A549 (cell line): ENCODE data around the gene KCNQ1. TPM values are rescaled to one million over a fixed set of nuclear protein-coding genes. Genes with fewer than 3 reads are reported as not detected.

Experiments used
- ATAC-seq, 2 experiments: fragments of 200-7000 bp in 1 of 2; fragments of >200 bp in 1 of 2; cut with Nextera tagmentation in 1 of 2; cut with Tn5 transposase in 1 of 2; 3 replicates each; pipeline versions ENCODE4 v1.8.0 to v1.9.1; 2018 to 2020; ENCODE audit warnings: mild to moderate bottlenecking in 1 of 2, moderate library complexity in 1 of 2
- CTCF ChIA-PET: fragments of 300-600 bp; sonication (Branson Sonifier 250); formaldehyde crosslinking; extraction: SDS; loops from one replicate; lab custom pipeline; 2021; ENCODE audit warnings: antibody characterized with exemption, inconsistent platforms; lab: Yijun Ruan, JAX
- POLR2A ChIA-PET: fragments of 350-600 bp; formaldehyde crosslinking; extraction: SDS; loops from one replicate; lab custom pipeline; 2021; ENCODE audit warnings: antibody characterized with exemption, inconsistent platforms; lab: Yijun Ruan, JAX
- DNase-seq, 2 experiments: peaks; one replicate each; pipeline versions ENCODE4 v3.0.0 to v3.0.0-alpha.2; 2011 to 2016; ENCODE audit warnings: low read depth in 1 of 2, low spot score in 1 of 2
- FAIRE-seq: peaks from 2 replicates; lab custom pipeline; 2011; peaks lifted over from hg19 to GRCh38; lab: Jason Lieb, UNC
- H3K27ac ChIP-seq, 2 experiments: fragments of >200 bp; sonication (Bioruptor Twin); formaldehyde crosslinking; 3 replicates each; pipeline ENCODE4 v1.5.1; 2016 to 2017
- H3K4me1 ChIP-seq: fragments of >200 bp; sonication (Bioruptor Twin); formaldehyde crosslinking; 3 replicates; pipeline ENCODE4 v1.6.1; 2016
- H3K4me2 ChIP-seq: fragments of >200 bp; sonication (Bioruptor Twin); formaldehyde crosslinking; 3 replicates; pipeline ENCODE4 v1.6.1; 2016
- H3K4me3 ChIP-seq: fragments of >200 bp; sonication (Bioruptor Twin); formaldehyde crosslinking; 3 replicates; pipeline ENCODE4 v1.5.1; 2016
- H3K9me3 ChIP-seq: fragments of >200 bp; sonication (Bioruptor Twin); formaldehyde crosslinking; 3 replicates; pipeline ENCODE4 v1.6.1; 2016
- ATOH8 ChIP-seq: fragments of 250-450 bp; sonication (Bioruptor Pico); IDR thresholded peaks from 2 replicates; pipeline ENCODE4 v1.5.0; 2020; ENCODE audit warnings: low read depth, mild to moderate bottlenecking, moderate library complexity
- BCL3 ChIP-seq: fragments of >200 bp; sonication (Bioruptor Twin); formaldehyde crosslinking; IDR thresholded peaks from 3 replicates; pipeline ENCODE4 v1.6.1; 2016
- BHLHE40 ChIP-seq: IDR thresholded peaks from 2 replicates; pipeline ENCODE4 v1.6.1; 2012; ENCODE audit warnings: low read depth, low read length, inconsistent platforms
- CBX2 ChIP-seq: fragments of 200-600 bp; sonication (generic); IDR thresholded peaks from 2 replicates; pipeline ENCODE4 v1.6.1; 2016; ENCODE audit warnings: low read depth, mild to moderate bottlenecking, borderline replicate concordance
- CBX8 ChIP-seq: fragments of 200-600 bp; sonication (generic); IDR thresholded peaks from 2 replicates; pipeline ENCODE4 v1.6.1; 2016
- CTCF ChIP-seq: fragments of >200 bp; sonication (Bioruptor Twin); formaldehyde crosslinking; IDR thresholded peaks from 3 replicates; pipeline ENCODE4 v1.5.1; 2016
- EP300 ChIP-seq, 2 experiments: fragments of >200 bp; sonication (Bioruptor Twin); formaldehyde crosslinking; IDR thresholded peaks; 2 replicates in 1 of 2; 3 replicates in 1 of 2; pipeline ENCODE4 v1.6.1; 2016 to 2017
- FOSB ChIP-seq: fragments of 250-450 bp; sonication (Bioruptor Pico); IDR thresholded peaks from 2 replicates; pipeline ENCODE4 v1.5.0; 2020; ENCODE audit warnings: mild to moderate bottlenecking, moderate library complexity
- GATA3 ChIP-seq: IDR thresholded peaks from 2 replicates; pipeline ENCODE4 v1.6.1; 2012; ENCODE audit warnings: borderline replicate concordance
- HEYL ChIP-seq: fragments of 250-450 bp; sonication (Bioruptor Pico); IDR thresholded peaks from 2 replicates; pipeline ENCODE4 v1.8.0; 2021; ENCODE audit warnings: mild to moderate bottlenecking, moderate library complexity
- HOXB5 ChIP-seq: fragments of 250-450 bp; sonication (Bioruptor Pico); IDR thresholded peaks from 2 replicates; pipeline ENCODE4 v1.5.0; 2020; ENCODE audit warnings: mild to moderate bottlenecking, moderate library complexity
- JUNB ChIP-seq: fragments of >200 bp; sonication (Bioruptor Twin); formaldehyde crosslinking; IDR thresholded peaks from 2 replicates; pipeline ENCODE4 v1.6.1; 2016
- KDM1A ChIP-seq: fragments of 200-600 bp; sonication (generic); IDR thresholded peaks from 2 replicates; pipeline ENCODE4 v1.6.1; 2016; ENCODE audit warnings: low read depth, mild to moderate bottlenecking
- KDM5A ChIP-seq: fragments of 200-600 bp; sonication (generic); IDR thresholded peaks from 2 replicates; pipeline ENCODE4 v1.6.1; 2016; ENCODE audit warnings: antibody characterized with exemption, mild to moderate bottlenecking
- MAFK ChIP-seq: fragments of 450-650 bp; IDR thresholded peaks from 2 replicates; pipeline ENCODE4 v1.6.1; 2014; ENCODE audit not compliant: partially characterized antibody
- MYC ChIP-seq: IDR thresholded peaks from 2 replicates; pipeline ENCODE4 v1.6.1; 2012; ENCODE audit warnings: mild to moderate bottlenecking, inconsistent platforms, low read length, improper control_type of control experiment, borderline replicate concordance
- NR3C1 ChIP-seq: fragments of >200 bp; sonication (Bioruptor Twin); formaldehyde crosslinking; IDR thresholded peaks from 3 replicates; pipeline ENCODE4 v1.6.1; 2017
- RAD21 ChIP-seq, 2 experiments: fragments of >200 bp in 1 of 2; sonication (Bioruptor Twin) in 1 of 2; formaldehyde crosslinking in 1 of 2; IDR thresholded peaks in 1 of 2; conservative IDR thresholded peaks in 1 of 2; 2 replicates in 1 of 2; 3 replicates in 1 of 2; pipeline ENCODE4 v1.6.1; 2012 to 2018; ENCODE audit warnings: inconsistent platforms in 1 of 2
- RCOR1 ChIP-seq: fragments of 150-350 bp; IDR thresholded peaks from 2 replicates; pipeline ENCODE4 v1.6.1; 2014; ENCODE audit warnings: antibody characterized with exemption, low read length, low read depth
- RNF2 ChIP-seq: fragments of 200-600 bp; sonication (generic); IDR thresholded peaks from 2 replicates; pipeline ENCODE4 v1.6.1; 2016; ENCODE audit warnings: low read depth, mild to moderate bottlenecking, antibody characterized with exemption, moderate library complexity, borderline replicate concordance
- TFCP2L1 ChIP-seq: fragments of 250-450 bp; sonication (Bioruptor Pico); IDR thresholded peaks from 2 replicates; pipeline ENCODE4 v1.5.0; 2021; ENCODE audit warnings: mild to moderate bottlenecking
- ZNF302 ChIP-seq: fragments of 250-450 bp; sonication (Bioruptor Pico); IDR thresholded peaks from 2 replicates; pipeline ENCODE4 v1.9.0; 2021; ENCODE audit warnings: inconsistent platforms, mild to moderate bottlenecking, moderate library complexity
- ZSCAN20 ChIP-seq: fragments of 250-450 bp; sonication (Bioruptor Pico); IDR thresholded peaks from 2 replicates; pipeline ENCODE4 v1.8.0; 2022; ENCODE audit warnings: mild to moderate bottlenecking, moderate library complexity
- WGBS: methylation state at CpG from one replicate; pipeline ENCODE4 v1.1.6; 2017; ENCODE audit errors: missing lambda C conversion rate; 5-methylcytosine and 5-hydroxymethylcytosine counted together
- polyA plus RNA-seq, 4 experiments: library from polyadenylated mRNA; depleted of rRNA in 3 of 4; stranded (reverse); fragments of >200 nt; fragmentation: RNase III in 1 of 4; extraction: RNeasy Plus Mini Kit Qiagen cat#74134 plus additional on column Dnase treatment in 1 of 4; gene quantifications; 2 replicates in 3 of 4; 3 replicates in 1 of 4; pipeline ENCODE4 v1.2.3, GENCODE V29; 2011 to 2017
- TF ChIP-seq, protein P1 (sequence below): IDR thresholded peaks from 2 replicates; pipeline ENCODE4 v1.6.1; 2012
- TF ChIP-seq, protein P2 (sequence below): IDR thresholded peaks from 2 replicates; pipeline ENCODE4 v1.6.1; 2012; ENCODE audit warnings: low read depth, borderline replicate concordance

Gene KCNQ1
- polyA plus RNA-seq, 2 of the 4 experiments (the other 2 are of a cell fraction), result 0.14 to 0.17 TPM

- FAIRE-seq (no peak), DNase-seq (no peak), ATAC-seq (no peak)
- Histone ChIP-seq H3K4me3 (no peak overlapping the region), H3K4me2 (no peak overlapping the region), H3K27ac (no peak overlapping the region), H3K4me1 (no peaks in the 10 kb centered on the region), H3K9me3 (no peaks in the 10 kb centered on the region)
- ChIA-PET CTCF (interaction anchor here (1.0 to 5.3 kb wide), 3 partner anchors 10 to 68 kb away, joined by 3 to 31 read pairs (median 4); no protein-coding TSS in a partner anchor), POLR2A (no interaction called here)
- 76% methylated on average over 15 of the region's 26 CpGs for WGBS
- no peak for TF ChIP-seq TFCP2L1
- no peak for TF ChIP-seq JUNB
- no peak for TF ChIP-seq ATOH8 (CRISPR knock-in tag)
- TF ChIP-seq ZNF302 (CRISPR knock-in tag), result no peak
- no peak for TF ChIP-seq BCL3
- TF ChIP-seq, protein P1, sequence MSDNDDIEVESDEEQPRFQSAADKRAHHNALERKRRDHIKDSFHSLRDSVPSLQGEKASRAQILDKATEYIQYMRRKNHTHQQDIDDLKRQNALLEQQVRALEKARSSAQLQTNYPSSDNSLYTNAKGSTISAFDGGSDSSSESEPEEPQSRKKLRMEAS, result no peak
- TF ChIP-seq MYC, result no peak
- no peak for TF ChIP-seq KDM5A
- no peak for TF ChIP-seq CTCF
- no peak for TF ChIP-seq HOXB5
Observed at GRCh38 chr11:2463766-2464277, 19.0 kb downstream of the KCNQ1 start.

- Histone ChIP-seq H3K27ac (no peak overlapping the region), H3K4me3 (no peak overlapping the region), H3K9me3 (no peaks in the 10 kb centered on the region), H3K4me2 (no peak overlapping the region), H3K4me1 (no peaks in the 10 kb centered on the region)
- ChIA-PET CTCF (interaction anchor here (1.0 to 5.3 kb wide), 6 partner anchors 10 to 278 kb away, joined by 3 to 31 read pairs (median 3); no protein-coding TSS in a partner anchor), POLR2A (no interaction called here)
- TF ChIP-seq, protein P2, sequence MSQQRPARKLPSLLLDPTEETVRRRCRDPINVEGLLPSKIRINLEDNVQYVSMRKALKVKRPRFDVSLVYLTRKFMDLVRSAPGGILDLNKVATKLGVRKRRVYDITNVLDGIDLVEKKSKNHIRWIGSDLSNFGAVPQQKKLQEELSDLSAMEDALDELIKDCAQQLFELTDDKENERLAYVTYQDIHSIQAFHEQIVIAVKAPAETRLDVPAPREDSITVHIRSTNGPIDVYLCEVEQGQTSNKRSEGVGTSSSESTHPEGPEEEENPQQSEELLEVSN, result no peak
- TF ChIP-seq JUNB, result no peak
- no peak for TF ChIP-seq HEYL (CRISPR knock-in tag)
- no peak for TF ChIP-seq ZSCAN20
- TF ChIP-seq CBX8, result no peak
- no peak for TF ChIP-seq FOSB (CRISPR knock-in tag)
- TF ChIP-seq BHLHE40, result no peak
- TF ChIP-seq ZNF302 (CRISPR knock-in tag), result no peak
- no peak for TF ChIP-seq KDM1A
- no peak for TF ChIP-seq CTCF
- TF ChIP-seq NR3C1, result no peak
- TF ChIP-seq RNF2, result no peak
- no peak for TF ChIP-seq EP300 (IDR thresholded peaks at IDR 0.05)
- TF ChIP-seq, protein P1, result no peak
- TF ChIP-seq RCOR1, result no peak
- TF ChIP-seq RAD21 (conservative IDR thresholded peaks at IDR 0.05 in 1 of 2, IDR thresholded peaks at IDR 0.05 in 1 of 2), result no peak
- TF ChIP-seq GATA3, result no peak
- TF ChIP-seq CBX2, result no peak
- no peak for TF ChIP-seq MYC
- TF ChIP-seq MAFK, result no peak
- no peak for ATAC-seq
- WGBS, result 61% methylated on average over 13 of the region's 13 CpGs
- no peak for FAIRE-seq
- no peak for DNase-seq
Observed at GRCh38 chr11:2464451-2465165, 19.8 kb downstream of the KCNQ1 start.
